MCF 10A (cell line): Measurements from ENCODE around the gene SRL. TPM values are rescaled to one million over a fixed set of nuclear protein-coding genes. Genes with fewer than 3 reads are reported as not detected.

Experiments
- BruUV-seq: library from RNA; stranded (reverse); fragments of 400-500 nt; replicated peaks from 2 replicates; lab custom pipeline; 2021; lab: Mats Ljungman, UMichigan
- CTCF ChIA-PET: fragments of 300-600 bp; sonication (Branson Sonifier 250); formaldehyde crosslinking; extraction: SDS; loops from one replicate; lab custom pipeline; 2021; ENCODE audit warnings: antibody characterized with exemption, inconsistent platforms; lab: Yijun Ruan, JAX
- POLR2A ChIA-PET: fragments of 300-600, 350-650 bp; sonication (Branson Sonifier 250); formaldehyde crosslinking; extraction: SDS; loops from one replicate; lab custom pipeline; 2020; ENCODE audit warnings: antibody characterized with exemption, inconsistent platforms; lab: Yijun Ruan, JAX
- DNase-seq: peaks from one replicate; pipeline ENCODE4 v3.0.0-alpha.2; 2018; ENCODE audit not compliant: unreplicated experiment
- H3K27ac Mint-ChIP-seq: one replicate; pipeline ENCODE4 v1.8.0; 2022; ENCODE audit warnings: mild to moderate bottlenecking, low read depth, mixed read lengths; ENCODE audit not compliant: unreplicated experiment
- H3K27me3 Mint-ChIP-seq: one replicate; pipeline ENCODE4 v1.8.0; 2022; ENCODE audit warnings: mixed read lengths; ENCODE audit not compliant: insufficient read depth, unreplicated experiment
- H3K36me3 Mint-ChIP-seq: one replicate; pipeline ENCODE4 v1.8.0; 2022; ENCODE audit warnings: mild to moderate bottlenecking, moderate library complexity, mixed read lengths; ENCODE audit not compliant: insufficient read depth, unreplicated experiment
- H3K4me1 Mint-ChIP-seq: one replicate; pipeline ENCODE4 v1.8.0; 2022; ENCODE audit warnings: mixed read lengths; ENCODE audit not compliant: insufficient read depth, unreplicated experiment
- H3K4me3 Mint-ChIP-seq: one replicate; pipeline ENCODE4 v1.8.0; 2022; ENCODE audit warnings: mild to moderate bottlenecking, moderate library complexity, mixed read lengths; ENCODE audit not compliant: unreplicated experiment
- H3K9me3 Mint-ChIP-seq: one replicate; pipeline ENCODE4 v1.8.0; 2022; ENCODE audit warnings: mixed read lengths; ENCODE audit not compliant: unreplicated experiment
- CTCF ChIP-seq: fragments of 200-600 bp; IDR thresholded peaks from one replicate; pipeline ENCODE4 v1.8.0; 2022; ENCODE audit warnings: antibody characterized with exemption, mild to moderate bottlenecking; ENCODE audit not compliant: unreplicated experiment
- intact Hi-C: fragments of 100-400 bp; cut with micrococcal nuclease; formaldehyde crosslinking; loops from 2 replicates; pipeline ENCODE4 v1.14.1; 2022
- total RNA-seq: library from RNA; stranded (reverse); gene quantifications from 2 replicates; pipeline ENCODE4 v1.2.3, GENCODE V29; 2022

The SRL gene
- total RNA-seq, 1 experiment from 2014 or later: not detected

- Mint-ChIP-seq H3K4me1 (no peaks in the 10 kb centered on the region), H3K27ac (peak overlapping the region; percentile 51), H3K27me3 (peaks cover 12% of the 10 kb centered on the region), H3K36me3 (no peaks in the 10 kb centered on the region), H3K4me3 (no peak overlapping the region), H3K9me3 (no peaks in the 10 kb centered on the region)
- no peak for TF ChIP-seq CTCF
- no peak for DNase-seq
- no TSS peak for BruUV-seq
- intact Hi-C loops: no loop called here
- ChIA-PET POLR2A (no interaction called here), CTCF (interaction anchor here (0.6 to 0.8 kb wide), 2 partner anchors 47 to 163 kb away, joined by 3 to 4 read pairs; no protein-coding TSS in a partner anchor)
Observed at GRCh38 chr16:4206680-4207079, 35.2 kb downstream of the SRL start.

- ChIA-PET CTCF (interaction anchor here (0.6 kb wide), 1 partner anchor 196 kb away, joined by 4 read pairs; no protein-coding TSS in a partner anchor), POLR2A (interaction anchor here (3.7 kb wide), 1 partner anchor 8 kb away, joined by 11 read pairs; no protein-coding TSS in a partner anchor)
- Mint-ChIP-seq H3K4me1 (no peaks in the 10 kb centered on the region), H3K27ac (no peak overlapping the region), H3K4me3 (no peak overlapping the region), H3K27me3 (peaks cover 12% of the 10 kb centered on the region), H3K36me3 (no peaks in the 10 kb centered on the region), H3K9me3 (no peaks in the 10 kb centered on the region)
- BruUV-seq: no TSS peak
- intact Hi-C loops: no loop called here
- TF ChIP-seq CTCF: no peak
- DNase-seq: no peak
Observed at GRCh38 chr16:4205971-4206370, 35.9 kb downstream of the SRL start.

GRCh38 chr16:4204521-4204920, 37.4 kb downstream of the SRL start:
- CTCF ChIA-PET: interaction anchor here (0.8 to 8.6 kb wide), 3 partner anchors 9 to 86 kb away, joined by 3 to 109 read pairs (median 4); no protein-coding TSS in a partner anchor
- BruUV-seq: no TSS peak
- POLR2A ChIA-PET: interaction anchor here (0.6 to 3.7 kb wide), 2 partner anchors 9 to 135 kb away, joined by 3 to 11 read pairs; no protein-coding TSS in a partner anchor
- H3K9me3 Mint-ChIP-seq: no peaks in the 10 kb centered on the region
- no peak overlapping the region for H3K4me3 Mint-ChIP-seq
- TF ChIP-seq CTCF: no peak
- DNase-seq: no peak
- H3K4me1 Mint-ChIP-seq: peaks cover 10% of the 10 kb centered on the region
- intact Hi-C loops: loop anchor here (5.0 kb wide), 1 partner anchor 198 kb away; no protein-coding TSS in a partner anchor
- H3K27me3 Mint-ChIP-seq: peaks cover 12% of the 10 kb centered on the region
- H3K27ac Mint-ChIP-seq: no peak overlapping the region
- no peaks in the 10 kb centered on the region for H3K36me3 Mint-ChIP-seq

- BruUV-seq: no TSS peak
- CTCF ChIA-PET: interaction anchor here (0.7 to 8.6 kb wide), 2 partner anchors 50 to 86 kb away, joined by 3 to 109 read pairs; no protein-coding TSS in a partner anchor
- no peak overlapping the region for H3K4me3 Mint-ChIP-seq
- no peak for TF ChIP-seq CTCF
- H3K9me3 Mint-ChIP-seq: no peaks in the 10 kb centered on the region
- H3K4me1 Mint-ChIP-seq: peaks cover 10% of the 10 kb centered on the region
- no peak for DNase-seq
- H3K27me3 Mint-ChIP-seq: peaks cover 12% of the 10 kb centered on the region
- H3K36me3 Mint-ChIP-seq: no peaks in the 10 kb centered on the region
- no peak overlapping the region for H3K27ac Mint-ChIP-seq
- POLR2A ChIA-PET: interaction anchor here (0.8 to 3.7 kb wide), 4 partner anchors 10 to 85 kb away, joined by 3 to 11 read pairs (median 5); no protein-coding TSS in a partner anchor
- intact Hi-C loops: loop anchor here (5.0 kb wide), 1 partner anchor 199 kb away; no protein-coding TSS in a partner anchor
Observed at GRCh38 chr16:4203748-4204147, 38.1 kb downstream of the SRL start.
